Measurements from ENCODE around the gene CEP250. TPM values are rescaled to one million over a fixed set of nuclear protein-coding genes. Genes with fewer than 3 reads are reported as not detected.

CEP250 gene
- 15.9 TPM for total RNA-seq
- long read RNA-seq, partial matches to known transcripts = 3 of 4 reads
- long read RNA-seq, other reads (novel, unspliced or antisense) = 1 of 4 reads

GRCh38 chr20:35454881-35455609 is at the start of gene CEP250:
Gene CEP250, plus strand, starts transcription at chr20:35455598. Its CDS starts 6,770 bp downstream, at chr20:35462368.
- intact Hi-C loops (cut with DNase I) = loop anchor here (5.0 kb wide), 1 partner anchor 372 kb away; no protein-coding TSS in a partner anchor
- peak; percentile 99 for ATAC-seq
- peak; percentile 97 for DNase-seq (ENCODE audit: missing footprints)

- ATAC-seq (no peak), DNase-seq (ENCODE audit: missing footprints) (no peak)
- intact Hi-C loops (cut with DNase I) = no loop called here
Observed at GRCh38 chr20:35405775-35406174, 49.6 kb upstream of the CEP250 start.

GRCh38 chr20:35408270-35408669 is 47.1 kb upstream of the CEP250 start:
- DNase-seq (ENCODE audit: missing footprints) (no peak), ATAC-seq (no peak)
- intact Hi-C loops (cut with DNase I) = no loop called here

- intact Hi-C loops (cut with DNase I) = no loop called here
- no peak for ATAC-seq
- DNase-seq (ENCODE audit: missing footprints) = no peak
Observed at GRCh38 chr20:35409542-35409941, 45.9 kb upstream of the CEP250 start.

GRCh38 chr20:35410613-35411012 is 44.8 kb upstream of the CEP250 start:
- intact Hi-C loops (cut with DNase I) = no loop called here
- no peak for ATAC-seq

GRCh38 chr20:35421322-35421721 is 34.1 kb upstream of the CEP250 start:
- intact Hi-C loops (cut with DNase I) = no loop called here
- DNase-seq (ENCODE audit: missing footprints) (no peak), ATAC-seq (no peak)

More at GRCh38 chr20:35410613-35411012, 44.8 kb upstream of the CEP250 start:
- no peak for DNase-seq (ENCODE audit: missing footprints)

- intact Hi-C loops (cut with DNase I) = no loop called here
- ATAC-seq (no peak), DNase-seq (ENCODE audit: missing footprints) (no peak)
Observed at GRCh38 chr20:35431621-35432429, 23.6 kb upstream of the CEP250 start.

GRCh38 chr20:35432430-35432735 is 23.0 kb upstream of the CEP250 start:
- intact Hi-C loops (cut with DNase I) = no loop called here
- DNase-seq (ENCODE audit: missing footprints) (no peak), ATAC-seq (no peak)

- no peak for ATAC-seq
- no peak for DNase-seq (ENCODE audit: missing footprints)
- intact Hi-C loops (cut with DNase I) = no loop called here
Observed at GRCh38 chr20:35433337-35433736, 22.1 kb upstream of the CEP250 start.

GRCh38 chr20:35434085-35435005 is 21.1 kb upstream of the CEP250 start:
- peak; percentile 64 for ATAC-seq
- intact Hi-C loops (cut with DNase I) = loop anchor here (5.0 kb wide), 1 partner anchor 127 kb away; no protein-coding TSS in a partner anchor
- DNase-seq (ENCODE audit: missing footprints) = peak; percentile 81

GRCh38 chr20:35436177-35436573 is 19.2 kb upstream of the CEP250 start:
- ATAC-seq (no peak), DNase-seq (ENCODE audit: missing footprints) (no peak)
- intact Hi-C loops (cut with DNase I) = loop anchor here (5.0 kb wide), 1 partner anchor 129 kb away; no protein-coding TSS in a partner anchor

GRCh38 chr20:35437599-35437998 is 17.8 kb upstream of the CEP250 start:
- intact Hi-C loops (cut with DNase I) = loop anchor here (5.0 kb wide), 1 partner anchor 130 kb away; no protein-coding TSS in a partner anchor
- no peak for ATAC-seq
- DNase-seq (ENCODE audit: missing footprints) = no peak

GRCh38 chr20:35443003-35443402 is 12.4 kb upstream of the CEP250 start:
- DNase-seq (ENCODE audit: missing footprints) (no peak), ATAC-seq (no peak)
- intact Hi-C loops (cut with DNase I) = no loop called here

- intact Hi-C loops (cut with DNase I) = no loop called here
- DNase-seq (ENCODE audit: missing footprints) (no peak), ATAC-seq (no peak)
Observed at GRCh38 chr20:35444226-35444625, 11.2 kb upstream of the CEP250 start.

GRCh38 chr20:35446356-35447078 is 8.9 kb upstream of the CEP250 start:
- ATAC-seq (no peak), DNase-seq (ENCODE audit: missing footprints) (no peak)
- intact Hi-C loops (cut with DNase I) = loop anchor here (2.0 kb wide), 1 partner anchor 142 kb away; no protein-coding TSS in a partner anchor

- peak; percentile 73 for ATAC-seq
- peak; percentile 91 for DNase-seq (ENCODE audit: missing footprints)
- intact Hi-C loops (cut with DNase I) = loop anchor here (2.0 kb wide), 1 partner anchor 142 kb away; no protein-coding TSS in a partner anchor
Observed at GRCh38 chr20:35447082-35447789, 8.2 kb upstream of the CEP250 start.

GRCh38 chr20:35448788-35449373 is 6.5 kb upstream of the CEP250 start:
- intact Hi-C loops (cut with DNase I) = no loop called here
- ATAC-seq (no peak), DNase-seq (ENCODE audit: missing footprints) (no peak)

All from Right ventricle myocardium inferior (tissue), 1 donor.